GM18517 (cell line): Measurements from ENCODE around the gene BEND6.
"Not testable (repeated sequence)": the region's sequence is repeated elsewhere in the genome, so short reads cannot be mapped to it uniquely, and the experiment has no call there.

ENCODE experiments used
- ATAC-seq: cut with Tn5 transposase; IDR thresholded peaks from one replicate; pipeline ENCODE4 v1.9.1; 2021; ENCODE audit warnings: mild to moderate bottlenecking, moderate library complexity; ENCODE audit not compliant: unreplicated experiment

BEND6 gene

DNA sequence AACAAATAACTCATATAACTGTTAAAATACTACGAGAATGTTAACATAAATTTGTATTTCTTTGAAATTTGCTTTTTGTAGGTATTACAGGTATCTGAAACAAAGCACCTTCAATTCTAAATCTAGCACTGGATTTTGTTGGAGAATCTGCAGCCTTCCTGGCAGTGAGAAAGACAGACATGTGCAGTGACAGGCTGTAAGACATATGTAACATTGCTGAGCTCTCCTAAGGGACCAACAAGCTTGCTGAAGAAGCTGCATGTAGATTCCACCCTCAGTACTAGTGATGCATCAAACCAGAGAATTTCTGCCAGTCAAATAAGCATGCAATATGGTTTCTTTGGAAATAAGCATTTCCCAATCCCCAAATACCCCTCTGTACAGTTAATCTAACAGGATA, 71.1 kb downstream of the BEND6 start:
- ATAC-seq = no peak

DNA sequence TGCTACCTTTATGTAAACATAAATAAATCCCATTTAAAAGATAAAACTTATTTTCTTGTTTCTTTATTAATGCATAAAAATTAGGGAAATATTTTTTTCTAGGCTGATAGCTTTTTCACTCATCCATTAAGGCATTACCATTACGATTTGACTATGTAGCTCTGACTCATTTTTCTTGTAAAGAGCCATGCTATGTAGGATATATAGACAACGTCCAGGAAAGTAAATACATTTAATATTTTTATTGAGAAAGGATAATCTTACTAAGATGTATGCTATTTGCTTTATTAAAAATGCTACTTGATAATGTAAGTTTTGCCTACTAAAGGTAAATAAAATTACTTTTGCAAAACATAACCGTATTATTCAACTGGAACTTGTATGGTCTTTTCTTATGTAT, 72.4 kb downstream of the BEND6 start:
- no peak for ATAC-seq

DNA sequence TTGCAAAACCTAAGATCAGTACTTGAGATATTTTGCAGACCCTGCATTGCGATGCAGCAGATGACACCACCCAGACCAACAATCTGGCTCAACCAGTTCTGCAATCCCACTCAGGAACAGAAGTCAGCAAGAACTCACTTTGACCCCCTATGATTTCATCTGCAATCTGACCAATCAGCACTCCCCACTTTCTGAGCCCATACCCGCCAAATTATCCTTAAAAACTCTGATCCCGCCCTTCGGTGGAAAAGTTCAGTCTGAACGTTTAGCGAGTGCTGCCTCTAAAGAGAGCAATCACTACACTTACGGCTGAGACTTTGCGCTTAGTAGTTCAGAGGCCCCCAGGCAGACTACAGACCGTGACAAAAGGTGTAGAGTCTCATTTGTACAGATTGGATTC, 74.3 kb downstream of the BEND6 start:
- ATAC-seq = no peak

DNA sequence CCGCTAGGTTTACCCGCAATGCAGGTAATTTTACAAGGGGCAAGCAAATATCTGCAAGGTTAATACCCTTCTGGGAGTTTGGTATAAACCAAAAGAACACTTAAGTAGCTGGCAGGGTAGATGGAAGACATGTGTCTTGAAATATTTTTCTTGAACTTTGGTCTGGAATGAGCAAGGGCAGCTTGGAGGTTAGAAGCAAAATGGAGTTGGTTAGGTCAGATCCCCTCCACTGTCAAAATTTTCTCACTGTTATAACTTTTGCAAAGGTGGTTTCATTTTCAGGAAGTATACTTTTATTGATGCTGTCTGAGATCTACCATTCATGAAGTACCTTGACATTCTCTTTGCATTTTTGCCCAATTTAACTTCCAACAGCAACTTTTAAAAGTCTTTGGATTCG, 78.3 kb downstream of the BEND6 start:
- ATAC-seq = no peak

DNA sequence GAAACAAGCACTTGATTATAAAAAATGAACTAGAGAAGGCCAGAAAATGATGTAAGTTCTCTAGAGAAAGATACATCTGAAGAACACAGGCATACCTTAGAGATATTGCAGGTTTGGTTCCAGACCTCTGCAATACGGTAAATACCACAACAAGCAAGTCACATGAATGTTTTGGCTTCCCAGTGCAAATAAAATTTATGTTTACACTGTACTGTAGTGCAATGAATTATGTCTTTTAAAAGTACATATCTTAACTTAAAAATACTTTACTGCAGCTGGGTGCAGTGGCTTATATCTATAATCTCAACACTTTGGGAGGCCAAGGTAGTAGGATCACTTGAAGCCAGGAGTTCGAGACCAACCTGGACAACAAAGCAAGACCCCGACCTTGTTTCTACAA, 80.6 kb downstream of the BEND6 start:
- ATAC-seq = no peak

DNA sequence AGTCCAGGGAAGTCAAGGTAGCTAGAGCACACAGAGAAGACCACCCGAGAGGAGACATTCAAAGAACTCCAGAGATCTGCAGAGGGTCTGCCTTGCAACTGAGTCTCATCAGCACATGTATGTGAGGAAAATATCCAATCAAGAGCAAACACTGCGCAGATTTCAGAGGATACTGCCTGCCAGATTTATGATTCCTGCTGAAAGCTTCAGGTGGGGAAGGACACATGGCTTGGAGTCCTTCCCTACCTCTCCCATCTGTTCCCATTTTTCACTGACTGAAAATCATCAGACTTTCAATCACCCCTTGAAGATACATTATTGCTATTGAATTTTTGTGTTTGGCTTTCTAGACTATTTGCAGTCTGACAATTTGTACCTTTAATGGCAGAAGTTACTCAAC, 84.0 kb downstream of the BEND6 start:
- no peak for ATAC-seq

DNA sequence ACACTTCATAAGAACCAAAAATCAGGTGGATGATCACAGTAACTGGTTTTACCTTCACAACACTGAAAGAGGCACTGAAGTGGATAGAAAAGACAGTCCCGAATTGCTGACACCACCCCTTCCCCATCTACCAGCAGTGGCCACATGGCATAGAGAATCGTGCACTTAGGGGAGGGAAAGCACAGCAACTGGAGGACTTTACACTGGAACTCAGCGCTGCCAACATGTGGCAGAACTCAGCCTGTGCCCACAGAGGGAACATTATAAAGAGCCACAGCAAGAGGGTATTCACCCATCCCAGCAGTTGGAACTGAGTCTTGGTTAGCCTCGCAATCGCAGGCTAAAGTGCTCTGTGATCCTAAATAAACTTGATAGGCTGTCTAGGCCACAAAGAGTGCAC, 85.1 kb downstream of the BEND6 start:
- no peak for ATAC-seq

DNA sequence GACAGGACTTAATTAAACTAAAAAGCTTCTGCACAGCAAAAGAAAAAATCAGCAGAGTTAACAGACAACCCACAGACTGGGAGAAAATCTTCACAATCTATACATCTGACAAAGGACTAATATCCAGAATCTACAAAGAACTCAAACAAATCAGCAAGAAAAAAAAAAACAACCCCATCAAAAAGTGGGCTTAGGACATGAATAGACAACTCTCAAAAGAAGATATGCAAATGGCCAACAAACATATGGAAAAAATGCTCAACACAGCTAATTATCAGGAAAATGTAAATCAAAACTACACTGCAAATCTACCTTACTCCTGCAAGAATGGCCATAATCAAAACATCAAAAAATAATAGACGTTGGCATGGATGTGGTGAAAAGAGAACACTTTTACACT, 89.2 kb downstream of the BEND6 start:
- not testable (repeated sequence) for ATAC-seq

DNA sequence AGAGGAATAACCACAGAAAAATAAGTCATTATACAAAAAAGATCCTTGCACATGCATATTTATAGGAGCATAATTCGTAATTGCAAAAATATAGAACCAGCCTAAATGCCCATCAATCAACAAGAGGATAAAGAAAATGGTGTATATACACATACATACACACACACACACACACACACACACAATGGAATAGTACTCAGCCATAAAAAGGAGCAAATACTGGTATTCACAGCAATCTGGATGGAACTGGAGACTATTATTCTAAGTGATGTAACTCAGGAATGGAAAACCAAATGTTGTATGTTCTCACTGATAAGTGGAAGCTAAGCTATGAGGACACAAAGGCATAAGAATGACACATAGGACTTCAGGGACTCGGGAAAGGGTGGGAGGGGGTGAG, 89.7 kb downstream of the BEND6 start:
- no peak for ATAC-seq

DNA sequence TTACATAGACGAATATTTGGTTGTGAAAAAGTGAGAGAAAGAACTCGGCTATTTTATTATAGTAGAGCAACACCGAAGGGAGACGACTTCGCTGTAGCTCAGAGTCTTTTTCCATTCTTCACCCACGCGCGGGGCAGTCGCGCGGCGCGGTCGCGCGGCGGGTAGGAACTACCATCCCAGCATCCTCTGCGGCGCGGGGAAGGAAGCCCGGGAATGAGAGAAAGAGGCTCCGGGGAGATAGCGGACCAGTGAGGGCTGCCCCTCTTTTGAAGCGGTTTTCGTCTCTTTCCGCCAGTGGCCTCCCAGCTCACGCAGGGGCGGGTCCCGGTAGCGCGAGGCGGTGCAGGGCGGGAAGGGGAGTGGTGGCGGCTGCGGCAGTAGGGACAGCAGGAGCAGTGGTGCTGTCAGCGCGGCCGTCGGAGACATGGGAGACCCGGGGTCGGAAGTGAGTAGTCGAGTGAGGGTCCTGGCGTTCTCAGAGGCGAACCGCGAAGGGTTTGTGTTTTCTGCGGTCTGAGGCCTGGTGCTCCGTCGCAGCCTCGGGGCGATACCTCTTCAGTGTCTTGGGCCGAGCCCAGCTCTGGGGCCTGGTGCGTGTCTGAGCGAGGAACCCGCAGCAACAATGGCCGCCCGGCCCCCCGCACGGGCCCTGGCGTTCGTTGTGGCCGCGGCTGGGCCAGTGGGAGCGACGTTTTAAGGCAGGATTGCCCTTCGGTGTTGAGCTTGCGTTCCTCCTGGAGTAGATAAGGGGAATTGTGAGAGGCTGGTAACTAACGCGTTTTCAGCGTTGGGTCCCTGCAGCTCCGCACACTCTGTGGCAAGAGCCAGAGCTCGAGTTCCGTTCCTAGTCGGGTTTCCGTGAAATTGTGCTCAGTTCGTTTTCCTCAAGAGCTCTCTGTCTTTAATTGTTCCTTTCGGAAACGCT, 91.7 kb downstream of the BEND6 start, which contains the start of gene KIAA1586:
Gene KIAA1586, plus strand, starts transcription at position 362 of the 925 bp plus-strand sequence. Its CDS starts 63 bp downstream, at position 425.
- ATAC-seq = peak; percentile 88

DNA sequence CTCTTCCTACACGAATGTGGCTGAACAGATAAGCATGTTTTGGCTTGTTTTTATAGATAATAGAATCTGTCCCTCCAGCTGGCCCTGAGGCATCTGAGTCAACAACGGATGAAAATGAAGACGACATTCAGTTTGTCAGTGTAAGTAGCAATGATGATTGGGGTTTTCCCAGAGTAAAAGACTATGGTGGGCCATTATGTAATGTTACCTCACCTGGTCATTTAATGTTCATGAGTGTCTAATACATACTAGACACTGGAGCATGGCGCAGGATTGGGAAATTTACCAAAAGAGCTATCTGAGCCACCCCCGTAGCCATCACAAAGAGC, 92.3 kb downstream of the BEND6 start:
- peak; percentile 25 for ATAC-seq

DNA sequence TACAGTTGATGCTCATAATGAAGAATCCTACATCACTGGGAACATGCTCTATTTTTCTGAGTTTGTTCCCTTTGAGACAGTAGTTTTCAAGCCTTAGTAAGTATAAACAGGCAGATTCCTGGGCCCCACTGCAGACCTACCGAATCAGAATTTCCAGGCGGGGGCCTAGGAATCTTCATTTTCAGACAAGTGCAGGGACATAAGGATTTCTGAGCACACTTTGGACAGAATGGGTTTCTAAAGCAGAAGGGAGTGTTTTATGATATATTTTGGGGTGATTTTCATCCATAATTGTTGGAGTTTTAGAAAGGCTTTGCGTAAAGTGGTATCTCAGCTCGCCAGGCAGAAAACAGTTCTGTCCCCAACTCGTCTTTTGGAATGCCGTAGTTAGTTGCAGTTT, 93.0 kb downstream of the BEND6 start:
- ATAC-seq = not testable (repeated sequence)

DNA sequence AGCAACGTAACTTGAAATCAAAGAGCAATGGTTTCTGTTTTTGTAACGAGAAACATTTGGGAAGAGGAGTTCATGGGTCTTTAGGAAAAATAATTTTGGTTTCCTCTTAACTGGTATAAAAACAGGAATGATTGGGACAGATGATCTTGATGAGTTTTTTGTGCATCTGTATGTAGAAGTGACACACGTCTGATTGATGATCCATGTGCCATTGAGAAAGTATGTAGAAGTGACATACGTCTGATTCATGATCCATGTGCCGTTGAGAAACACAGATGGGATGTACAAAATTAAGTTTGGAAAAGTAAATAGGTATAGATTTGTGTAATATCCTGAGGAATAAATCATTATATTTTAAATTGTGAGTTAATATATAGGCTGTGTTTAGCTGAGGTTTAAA, 93.7 kb downstream of the BEND6 start:
- no peak for ATAC-seq

DNA sequence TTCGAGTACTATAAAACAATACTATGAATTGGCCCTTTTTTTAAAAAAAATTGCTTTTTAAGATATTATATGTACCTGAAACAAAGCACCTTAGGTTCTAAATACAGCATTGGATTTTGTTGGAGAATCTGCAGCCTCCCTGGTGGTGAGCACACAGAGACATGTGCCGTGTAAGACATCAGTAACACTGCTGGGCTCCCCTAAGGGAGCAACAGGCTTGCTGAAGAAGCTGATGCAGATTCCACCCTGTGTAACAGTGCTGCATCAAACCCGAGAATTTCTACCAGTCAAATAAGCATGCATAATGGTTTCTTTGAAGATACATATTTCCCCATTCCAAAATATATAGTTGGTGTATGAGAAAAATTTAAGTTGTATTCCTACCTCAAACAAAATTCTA, 108.9 kb downstream of the BEND6 start:
- ATAC-seq = no peak

DNA sequence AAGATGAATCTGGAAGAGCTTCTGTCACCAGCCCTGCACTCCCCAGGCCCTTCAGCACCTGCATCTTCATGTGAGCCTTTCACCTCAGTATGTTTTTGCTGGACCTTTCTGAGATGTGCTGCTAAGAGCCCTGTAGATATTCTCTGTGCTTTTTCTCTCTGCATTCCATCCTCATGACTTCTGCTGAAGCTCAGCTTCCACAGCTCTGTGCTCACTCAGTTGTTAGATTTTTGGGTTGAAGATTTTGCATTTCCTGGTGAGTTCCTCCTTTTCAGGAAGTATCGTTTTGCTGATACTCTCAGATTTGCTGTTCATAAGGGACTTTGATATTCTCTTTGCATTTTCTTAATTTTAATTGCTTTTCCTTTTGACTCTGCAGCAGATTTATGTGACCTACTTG, 109.9 kb downstream of the BEND6 start:
- no peak for ATAC-seq

DNA sequence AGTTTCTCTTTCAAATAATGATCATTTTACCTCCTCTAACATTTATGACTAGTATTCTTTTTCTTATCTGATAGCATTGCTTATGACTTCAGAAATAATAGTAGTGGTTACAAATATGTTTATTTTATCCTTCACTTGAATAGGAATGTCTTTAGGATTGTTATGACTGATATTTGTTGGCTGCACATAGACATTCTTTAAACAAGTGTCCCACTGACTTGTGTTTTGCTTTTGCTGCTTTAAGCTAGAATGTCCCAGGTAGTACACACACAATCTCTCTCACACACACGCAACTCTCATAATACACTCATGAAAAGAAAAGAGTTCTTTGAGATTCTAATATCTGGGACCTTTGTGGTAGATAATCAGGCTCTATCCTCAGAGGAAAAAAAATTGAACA, 113.2 kb downstream of the BEND6 start:
- no peak for ATAC-seq

DNA sequence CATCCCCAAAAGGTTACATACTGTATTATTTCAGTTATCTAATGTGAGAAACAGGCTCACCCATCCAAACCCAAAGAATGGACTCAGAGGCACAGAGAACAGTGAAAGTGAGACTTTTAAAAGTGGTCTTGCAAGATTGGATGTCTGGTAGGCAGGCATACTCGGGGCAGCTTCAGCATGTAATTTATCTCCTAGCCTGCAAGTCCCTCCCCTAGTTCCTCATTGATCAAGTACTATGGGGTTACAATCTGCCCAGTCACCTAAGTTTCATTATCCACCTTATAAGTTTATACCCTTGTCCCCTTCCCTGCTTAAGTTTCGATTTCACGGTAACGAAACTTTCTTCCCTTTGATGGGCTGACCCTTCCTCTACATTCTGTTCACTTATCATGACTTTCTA, 114.3 kb downstream of the BEND6 start:
- ATAC-seq = no peak

DNA sequence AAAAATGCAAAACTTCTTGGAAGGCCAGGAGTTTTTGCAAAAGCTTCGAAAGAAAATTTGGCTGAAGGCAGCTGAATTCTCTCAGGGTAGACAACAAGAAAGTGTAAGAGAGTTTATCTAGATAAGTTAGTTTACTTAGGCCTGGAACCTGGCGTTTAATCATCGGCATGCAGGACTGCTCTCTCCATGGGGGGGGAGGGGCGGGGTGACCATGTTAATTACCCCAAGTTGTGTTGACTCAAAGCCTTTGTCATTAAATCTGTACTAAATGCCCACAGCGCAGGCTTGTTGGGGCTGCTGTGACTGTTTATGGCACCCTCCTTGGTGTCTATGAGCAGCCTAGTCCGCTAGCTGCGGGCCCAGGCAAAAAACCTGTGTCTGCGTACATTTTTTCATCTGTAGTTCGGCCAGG, 115.0 kb downstream of the BEND6 start:
- ATAC-seq = no peak

DNA sequence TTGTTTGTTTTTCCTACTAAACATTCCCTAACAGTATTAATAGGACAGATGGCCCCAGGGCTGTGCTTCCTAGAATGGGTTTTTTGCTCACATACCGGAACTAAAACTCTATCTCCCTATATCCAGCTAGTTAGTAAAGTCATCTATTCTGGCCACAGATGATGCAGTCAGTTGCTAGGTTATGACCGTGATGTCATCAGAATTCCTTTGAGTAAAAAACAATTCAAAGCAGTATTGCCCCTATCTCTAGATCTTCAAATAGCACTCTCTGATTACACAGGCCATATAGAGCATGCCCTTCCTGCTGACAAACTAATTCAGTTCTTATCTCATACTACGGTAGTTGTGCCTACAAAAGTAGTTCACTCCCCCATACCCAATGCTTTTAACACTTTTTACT, 117.2 kb downstream of the BEND6 start:
- no peak for ATAC-seq

DNA sequence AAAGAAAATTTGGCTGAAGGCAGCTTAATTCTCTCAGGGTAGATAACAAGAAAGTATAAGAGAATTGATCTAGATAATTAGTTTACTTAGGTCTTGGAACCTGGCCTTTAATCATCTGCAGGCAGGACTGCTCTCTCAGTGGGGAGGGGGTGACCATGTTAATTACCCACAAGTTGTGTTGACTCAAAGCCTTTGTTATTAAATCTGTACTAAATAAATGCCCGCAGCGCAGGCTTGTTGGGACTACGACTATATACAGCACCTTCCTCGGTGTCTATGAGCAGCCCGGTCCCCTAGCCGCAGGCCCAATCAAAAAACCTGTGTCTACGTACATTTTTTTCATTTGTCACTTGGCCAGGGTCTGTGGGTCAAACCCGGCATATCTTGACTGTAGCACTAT, 119.5 kb downstream of the BEND6 start:
- no peak for ATAC-seq

DNA sequence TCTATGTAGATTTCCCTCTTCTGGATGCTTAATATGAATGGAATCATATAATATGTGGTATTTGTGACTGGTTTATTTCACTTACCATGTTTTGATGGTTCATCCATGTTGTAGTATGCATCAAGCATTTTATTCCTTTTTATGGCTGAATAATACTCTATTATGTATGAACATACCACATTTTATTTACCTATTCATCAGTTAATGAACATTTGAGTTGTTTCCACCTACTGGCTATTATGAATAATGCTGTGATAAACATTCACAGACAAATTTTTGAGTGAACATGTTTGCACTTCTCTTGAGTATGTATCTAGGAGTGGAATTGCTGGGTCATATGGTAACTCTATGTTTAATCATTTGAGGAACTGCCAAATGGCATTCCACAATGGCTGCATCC, 120.2 kb downstream of the BEND6 start:
- no peak for ATAC-seq
